Fibroblast of skin of left quadriceps (primary cell): ENCODE measurements around the gene NFIB.

Experiments used
- DNase-seq, 2 experiments: peaks; one replicate each; pipeline ENCODE4 v3.0.0-alpha.2; 2013; ENCODE audit warnings: low read depth in 2 of 2

Gene NFIB

DNA sequence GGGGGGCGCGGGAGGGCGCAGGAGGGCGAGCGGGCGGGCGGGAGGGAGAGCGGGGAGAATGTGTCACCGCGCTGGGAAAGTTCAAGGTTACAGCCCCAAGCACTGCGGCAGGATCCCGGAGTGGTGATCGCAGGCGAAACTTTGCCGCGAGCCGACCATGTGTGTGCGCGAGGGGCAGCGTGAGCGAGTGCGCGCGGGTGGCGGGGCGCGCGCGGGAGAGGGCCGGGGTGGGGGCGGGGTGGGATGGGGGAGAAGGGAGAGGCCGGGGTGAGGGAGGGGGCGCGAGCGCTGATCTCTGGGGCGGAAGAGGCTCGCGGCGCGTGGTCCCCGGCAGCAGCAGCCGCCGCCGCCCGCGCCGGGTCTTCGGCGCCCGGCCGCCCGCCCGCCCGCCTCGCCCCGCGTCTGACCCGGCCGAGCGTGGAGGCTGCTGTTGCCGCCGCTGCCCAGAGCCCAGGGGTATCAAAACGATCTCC lies at the start of gene NFIB:
NFIB (minus strand) TSS at position 191 of the 473 bp plus-strand sequence. CDS start 630 bp downstream, outside the sequence.
- no peak for DNase-seq

DNA sequence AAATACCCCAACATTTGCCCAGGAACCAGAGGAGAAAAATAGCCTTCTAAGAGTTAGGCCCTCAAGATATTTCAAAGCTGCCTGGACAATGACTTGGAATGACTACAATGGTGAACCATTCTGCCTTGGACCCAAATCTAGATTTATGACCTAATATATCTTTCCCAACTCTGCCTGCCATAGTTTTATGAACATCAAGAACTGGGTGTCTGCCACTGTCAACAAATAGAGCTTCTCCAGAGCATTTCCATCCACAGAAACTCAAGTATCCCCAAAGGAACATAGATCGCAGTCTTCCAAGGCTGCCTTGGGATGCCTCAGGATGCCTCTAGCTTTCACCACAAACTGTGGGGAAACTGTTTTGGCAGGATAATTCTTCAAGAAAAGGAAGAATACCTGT lies 48.2 kb upstream of the NFIB start:
- DNase-seq, result peak; percentile 60 to 63

DNA sequence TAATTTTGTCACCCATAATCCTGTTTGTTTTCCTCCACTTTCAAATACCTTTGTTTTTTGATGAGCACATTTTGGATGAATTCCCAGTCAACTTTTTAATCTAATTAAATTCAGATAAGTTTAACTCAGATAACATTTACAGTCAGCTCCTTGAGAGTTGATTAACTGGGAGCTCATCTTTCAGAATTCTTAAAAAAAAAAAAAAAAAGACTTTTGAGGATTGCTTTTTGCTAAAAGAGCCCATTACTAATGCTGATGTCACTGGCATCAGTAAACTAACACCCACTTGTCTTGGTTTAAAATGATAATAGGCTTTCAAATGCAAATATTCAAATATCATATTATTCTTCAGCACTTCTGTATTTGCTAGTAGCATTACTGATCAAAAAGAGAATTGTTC lies 47.1 kb upstream of the NFIB start:
- DNase-seq, result no peak

DNA sequence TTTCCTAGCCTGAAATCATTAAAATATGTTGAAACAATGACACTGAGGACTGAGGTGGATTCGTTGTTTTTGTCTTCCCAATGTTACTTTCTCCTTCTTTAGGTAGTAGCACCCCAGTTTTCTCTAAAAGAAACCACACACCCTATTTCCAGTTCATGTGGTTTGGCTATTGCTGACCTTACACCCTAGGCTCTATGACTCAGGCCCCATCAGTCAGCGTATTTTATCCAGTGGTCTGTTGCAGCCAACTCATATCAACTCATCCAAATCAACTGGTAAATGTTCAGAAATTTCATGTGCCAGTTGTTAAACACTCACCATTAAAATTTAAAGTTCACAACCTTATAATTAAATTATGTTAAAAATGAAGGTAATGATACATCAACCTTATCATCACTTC lies 44.6 kb upstream of the NFIB start:
- DNase-seq, result no peak

DNA sequence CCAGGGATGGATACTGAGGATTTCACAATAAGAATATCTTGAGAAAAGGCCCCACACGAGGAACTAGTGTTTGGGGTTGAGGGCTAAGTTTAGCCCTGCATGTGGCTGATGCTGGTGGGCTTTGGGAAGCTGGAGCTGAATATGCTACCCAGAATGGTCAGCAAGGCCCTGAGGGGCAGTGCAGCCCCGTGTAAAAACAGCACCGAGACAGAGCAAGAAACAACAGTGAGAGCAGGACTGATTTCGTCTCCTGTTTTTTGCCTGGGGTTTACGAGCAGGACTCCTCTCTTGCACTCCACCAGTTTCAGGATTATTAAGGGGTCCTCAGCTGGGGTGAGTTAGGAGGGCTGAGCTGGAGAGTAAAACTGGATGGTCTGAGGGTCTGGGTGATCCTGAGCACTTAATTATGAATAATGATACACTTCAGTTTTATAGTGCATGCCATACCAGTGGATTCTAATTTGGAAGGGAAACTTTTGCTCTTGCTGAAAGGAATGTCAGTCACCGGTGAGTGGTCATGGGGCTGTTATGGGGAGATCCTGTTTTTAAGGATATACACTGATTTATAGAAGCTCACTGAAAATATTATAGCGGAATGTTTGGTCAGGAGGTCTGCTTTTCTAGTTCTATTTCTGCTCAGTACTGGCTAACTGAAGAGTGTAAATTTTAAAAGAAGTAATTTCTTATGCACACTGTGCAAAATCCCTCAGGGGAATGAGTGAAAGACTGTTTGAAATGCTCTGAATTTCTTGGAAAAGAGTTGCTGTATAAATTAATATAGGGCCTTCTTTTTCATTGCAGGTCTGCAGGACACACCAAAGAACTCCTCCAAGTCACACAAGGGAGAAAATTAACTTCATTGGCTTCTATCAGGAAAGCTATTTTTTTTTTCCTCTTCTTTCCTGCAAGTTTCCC lies 42.7 kb upstream of the NFIB start:
- DNase-seq, result no peak

DNA sequence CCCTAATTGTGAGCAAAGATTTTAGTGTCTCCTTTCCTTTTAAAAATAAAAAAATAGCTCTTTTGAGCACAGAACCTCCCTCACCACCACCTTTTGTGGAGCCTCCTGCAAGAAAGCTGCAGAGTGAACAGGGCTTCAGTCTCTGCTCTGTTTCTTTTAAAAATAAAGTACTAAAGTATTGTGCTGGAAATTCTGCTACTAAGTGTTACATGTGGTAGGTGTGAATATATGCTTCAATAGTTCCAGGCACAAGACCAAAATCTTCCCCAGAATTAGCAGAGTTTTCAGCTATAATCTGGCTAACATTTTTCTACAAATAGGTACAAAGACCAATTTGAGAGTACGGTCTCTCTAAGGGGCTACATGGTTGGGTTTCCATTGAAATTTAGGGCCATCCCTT lies 40.3 kb upstream of the NFIB start:
- DNase-seq, result no peak

DNA sequence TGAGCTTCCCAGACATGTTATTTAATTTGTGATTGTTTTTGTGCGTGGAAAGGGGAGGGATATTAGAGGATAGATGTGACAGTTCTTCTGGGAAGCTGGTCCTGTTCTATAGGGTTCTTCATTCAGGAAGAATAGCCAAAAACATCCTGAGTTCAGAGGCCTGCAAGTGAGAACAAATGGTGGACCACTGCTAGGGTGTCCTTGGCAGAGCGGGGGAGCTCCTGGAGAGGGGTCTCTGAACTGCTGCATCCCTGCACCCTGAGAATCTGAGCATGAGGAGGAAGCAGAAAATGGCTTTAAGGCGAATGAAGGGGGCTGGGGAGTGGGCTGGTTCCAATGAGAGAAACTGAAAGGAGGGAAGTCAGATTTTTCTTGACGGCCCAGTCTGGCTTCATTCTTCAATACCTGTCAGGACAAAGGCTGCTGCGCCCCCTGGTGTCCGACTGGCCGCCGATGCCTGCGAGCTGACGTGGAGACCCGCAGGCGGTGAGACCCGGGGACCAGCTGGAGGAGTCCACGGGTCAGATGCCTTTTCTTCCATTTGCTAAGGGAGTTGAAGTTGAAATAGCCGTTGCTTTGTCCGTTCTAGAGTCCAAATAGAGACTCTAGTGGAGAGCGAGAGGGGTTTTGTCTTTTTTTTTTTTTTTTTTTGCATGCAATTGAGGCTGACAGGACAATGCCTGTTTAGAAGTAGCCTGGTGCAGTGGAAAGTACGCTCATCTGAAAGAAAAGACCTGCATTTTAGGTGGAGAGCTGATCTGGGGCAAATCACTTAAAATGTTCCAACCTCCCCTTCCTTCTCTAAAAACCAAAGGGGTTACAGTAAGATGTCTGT lies 39.5 kb upstream of the NFIB start:
- DNase-seq, result peak; percentile 44 to 53

DNA sequence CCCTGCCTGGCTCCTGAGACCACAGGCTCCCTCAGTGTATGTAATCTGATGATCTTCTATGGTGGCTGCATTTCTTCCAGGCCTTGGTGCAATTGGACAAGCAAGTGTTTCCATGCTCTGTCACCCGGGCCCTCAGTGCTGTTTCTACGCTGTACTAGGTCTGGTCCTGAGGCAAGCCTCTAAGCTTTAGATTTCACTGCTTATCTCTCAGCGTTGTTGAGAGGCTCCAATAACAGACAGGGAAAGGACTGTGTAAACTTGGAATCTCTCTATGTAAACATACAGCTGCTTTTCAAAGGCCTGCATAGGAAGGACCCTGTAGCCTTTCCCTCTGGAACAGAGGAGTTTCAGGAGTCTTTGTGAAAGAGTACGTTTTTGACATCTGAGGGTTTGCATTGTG lies 38.6 kb upstream of the NFIB start:
- DNase-seq, result no peak

DNA sequence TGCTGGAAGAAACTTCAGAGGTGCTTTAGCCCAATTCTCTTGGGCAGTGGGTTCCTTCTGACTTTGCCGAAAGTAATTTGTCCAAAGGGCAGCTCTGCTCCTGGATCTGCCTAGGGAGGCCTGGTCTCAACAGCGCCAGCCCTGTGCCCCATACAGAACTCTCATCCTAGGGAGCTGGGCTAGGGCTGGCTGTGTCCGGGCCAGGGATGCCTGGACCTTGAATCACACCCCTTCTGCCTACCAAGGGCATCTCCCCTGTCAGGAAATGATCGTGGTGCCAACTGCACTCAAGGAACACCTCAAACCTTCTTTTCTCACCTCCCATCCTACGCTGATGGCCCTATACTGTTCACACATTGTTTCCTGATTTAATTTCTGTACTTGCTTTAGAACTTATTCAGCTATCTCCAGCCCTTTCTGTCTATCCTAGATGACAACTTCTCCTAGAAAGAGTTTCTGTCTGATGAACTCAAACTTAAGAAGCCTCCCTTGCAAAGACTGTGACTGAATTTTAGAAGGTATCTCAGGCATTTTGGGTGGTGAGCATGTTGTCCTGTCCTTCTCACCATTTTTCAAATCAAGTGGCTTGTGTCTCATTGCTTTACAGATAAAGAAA lies 37.4 kb upstream of the NFIB start:
- DNase-seq, result no peak

DNA sequence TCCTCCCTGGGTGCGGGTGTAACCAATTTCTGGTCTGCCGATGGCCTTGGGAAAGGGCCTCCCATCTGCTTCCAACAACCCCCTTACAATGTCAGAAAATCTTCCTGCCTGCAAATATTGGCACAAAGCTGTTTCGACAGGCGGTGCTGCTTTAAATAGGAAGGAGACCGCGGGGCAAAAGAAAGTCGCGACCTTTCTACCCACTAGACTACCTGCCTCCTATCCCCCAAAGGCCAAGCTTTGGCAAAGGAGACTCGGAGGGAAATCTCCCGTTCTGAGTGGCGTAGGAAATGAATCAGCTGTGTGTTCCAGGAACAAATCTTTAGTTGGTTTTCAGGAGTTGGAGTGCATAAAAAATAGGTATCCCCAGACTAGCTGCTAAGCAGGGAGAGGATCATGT lies 36.8 kb upstream of the NFIB start:
- DNase-seq, result no peak

DNA sequence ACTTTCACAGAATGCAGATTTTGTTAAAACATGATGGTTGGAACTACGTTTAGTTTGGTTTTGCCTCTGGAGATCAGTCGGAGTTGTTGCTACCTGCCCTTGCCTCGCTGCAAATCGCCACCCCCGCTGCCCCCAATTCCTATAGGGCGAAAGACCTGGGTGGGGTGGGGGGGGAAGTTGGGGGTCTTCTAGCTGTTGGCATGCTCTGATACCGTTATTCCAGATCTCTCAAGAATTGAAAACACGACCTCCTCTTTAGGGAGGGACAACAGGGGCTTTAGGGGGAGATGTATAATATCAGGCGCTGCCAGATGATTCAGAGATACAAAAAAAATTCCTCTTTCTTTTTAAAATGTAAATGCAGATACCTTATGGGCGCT lies 36.4 kb upstream of the NFIB start:
- DNase-seq, result no peak

DNA sequence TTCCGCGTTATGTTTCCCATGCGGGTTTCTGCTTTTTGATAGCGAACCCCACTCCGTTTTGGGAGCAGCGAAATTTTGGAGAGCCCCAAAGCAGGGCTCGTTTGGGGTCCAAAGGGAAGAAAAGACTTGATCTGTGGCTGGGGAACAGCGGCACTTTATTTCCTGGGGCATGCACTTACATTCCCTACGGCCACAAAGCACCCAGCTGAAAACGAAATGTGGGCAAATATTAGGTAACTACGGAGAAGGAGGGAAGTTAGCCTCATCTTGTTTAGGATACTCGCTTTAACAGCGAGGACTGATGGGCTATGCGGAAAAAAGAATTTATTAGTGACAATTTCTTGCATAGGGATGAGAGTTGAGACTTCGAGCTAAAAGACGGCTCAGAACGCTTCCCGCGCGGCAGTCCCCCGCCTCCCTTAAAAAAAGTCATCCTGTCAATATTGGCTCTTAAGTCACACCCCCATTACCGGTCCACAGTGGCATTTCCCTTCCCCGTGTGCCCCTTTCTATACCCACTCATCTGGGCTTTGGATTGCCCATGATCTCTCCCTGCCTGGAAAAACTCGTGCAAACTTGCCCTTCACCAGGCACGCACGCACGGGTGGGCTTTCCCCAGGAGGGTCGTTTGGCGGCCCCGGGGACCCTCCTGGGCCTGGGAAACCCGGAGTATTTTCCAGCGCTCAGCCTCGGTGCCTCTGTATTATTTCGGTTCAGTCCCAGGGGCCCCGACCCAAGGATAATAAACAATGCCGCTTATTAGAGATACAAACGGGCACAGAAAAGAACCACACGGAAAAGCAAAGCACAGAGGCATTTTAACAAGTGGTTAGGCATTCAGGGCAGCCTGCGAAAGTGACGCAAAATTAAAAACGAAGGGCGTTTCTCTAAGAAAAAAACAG lies 35.8 kb upstream of the NFIB start:
- DNase-seq, result no peak

DNA sequence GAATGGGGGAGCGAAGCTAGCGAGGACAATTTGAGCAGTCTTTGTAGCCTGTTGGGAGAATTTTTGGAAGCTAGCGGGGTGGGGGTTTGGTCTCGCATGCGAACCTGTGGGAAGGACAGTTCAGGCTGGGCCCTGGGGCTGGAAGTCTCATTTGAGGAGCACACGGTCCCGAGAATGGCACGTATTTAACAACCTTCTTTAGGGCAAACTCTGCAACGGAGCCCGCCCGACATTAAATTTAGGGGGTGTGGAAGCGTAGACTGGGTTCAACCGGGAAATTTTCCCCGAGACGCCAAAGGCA lies 35.2 kb upstream of the NFIB start:
- no peak for DNase-seq

DNA sequence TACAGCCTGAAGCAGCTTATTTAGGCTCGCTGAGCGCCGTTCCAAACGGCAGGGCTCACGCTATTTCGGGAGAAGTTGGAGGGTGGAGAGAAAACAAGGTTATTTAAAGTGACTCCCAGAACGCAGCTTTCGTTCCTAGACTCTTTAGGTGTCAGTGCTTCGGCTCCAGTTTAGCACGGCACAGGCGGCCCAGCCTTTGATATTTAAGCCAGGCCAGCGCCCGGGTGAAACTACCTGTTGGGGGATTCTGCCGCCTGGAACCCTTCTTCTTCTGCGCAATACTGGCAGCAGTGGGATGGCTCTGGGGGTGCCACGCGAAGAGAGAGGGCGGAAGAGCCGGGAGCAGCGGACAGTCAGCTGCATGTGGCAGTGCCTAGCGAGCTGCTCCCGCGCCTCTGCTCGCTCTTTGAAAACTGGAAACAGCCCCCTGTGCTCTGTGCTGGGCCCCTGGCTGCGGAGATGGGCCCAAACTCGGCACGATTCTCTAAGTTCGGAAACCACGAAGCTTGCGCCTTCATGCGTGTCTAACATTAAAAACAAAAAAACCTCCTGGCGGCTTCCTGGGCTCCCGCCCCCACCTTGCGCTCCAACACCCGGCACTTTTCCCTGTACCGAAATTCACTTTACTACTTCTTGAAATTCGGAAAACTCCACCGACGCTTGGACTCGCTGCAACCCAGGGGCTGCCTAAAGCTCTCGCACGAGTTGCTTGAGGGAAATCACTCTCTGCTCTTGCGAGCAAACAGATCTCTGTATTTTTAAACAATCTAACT lies 34.6 kb upstream of the NFIB start:
- DNase-seq, result no peak

DNA sequence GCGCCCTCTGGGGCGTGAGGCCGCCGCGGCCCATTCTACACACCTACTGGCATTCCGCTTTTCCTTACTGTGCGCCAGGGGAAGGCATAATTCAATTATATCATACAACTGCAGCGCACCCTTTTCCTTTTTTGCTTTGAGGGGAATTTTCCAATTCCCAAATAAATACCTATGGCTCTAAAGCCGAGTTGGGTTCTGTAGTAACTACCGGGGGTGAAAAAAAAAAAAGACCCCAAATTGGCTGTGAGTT lies 34.1 kb upstream of the NFIB start:
- no peak for DNase-seq

DNA sequence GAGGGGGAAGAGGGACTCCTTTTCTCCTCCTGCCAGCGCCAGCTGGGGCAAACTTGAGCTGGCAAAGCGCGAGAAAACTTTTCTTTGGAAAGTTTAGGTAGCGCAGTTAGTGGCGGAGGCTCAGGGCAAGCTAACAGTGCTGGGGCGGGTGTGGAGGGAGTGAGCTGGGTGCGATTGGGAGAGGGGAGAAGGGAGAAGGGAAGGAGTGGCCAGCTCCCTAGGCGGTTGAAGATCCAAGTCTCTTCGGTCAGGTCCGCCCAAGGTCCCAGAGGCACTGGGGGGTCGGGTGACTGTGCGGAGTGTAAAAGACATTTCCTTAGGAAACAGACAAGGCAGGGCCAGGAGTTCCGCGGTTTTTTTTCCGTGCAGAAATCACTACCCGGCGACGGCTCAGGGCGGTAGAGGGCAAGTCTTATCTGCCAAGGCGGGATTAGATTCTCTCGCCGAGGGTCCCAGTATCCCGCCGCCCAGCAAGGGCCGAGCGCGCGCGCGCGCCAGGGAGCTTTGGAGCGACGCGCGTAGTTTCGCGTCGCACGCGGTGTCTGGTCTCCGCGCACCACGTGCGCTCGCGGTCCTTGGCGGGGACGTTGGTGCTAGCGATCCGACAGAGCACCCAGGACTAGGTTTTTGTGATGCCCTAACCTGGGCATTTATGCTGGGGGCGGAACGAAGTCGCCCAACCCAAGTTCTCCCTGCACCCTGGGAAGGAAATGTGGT lies 33.6 kb upstream of the NFIB start:
- no peak for DNase-seq

DNA sequence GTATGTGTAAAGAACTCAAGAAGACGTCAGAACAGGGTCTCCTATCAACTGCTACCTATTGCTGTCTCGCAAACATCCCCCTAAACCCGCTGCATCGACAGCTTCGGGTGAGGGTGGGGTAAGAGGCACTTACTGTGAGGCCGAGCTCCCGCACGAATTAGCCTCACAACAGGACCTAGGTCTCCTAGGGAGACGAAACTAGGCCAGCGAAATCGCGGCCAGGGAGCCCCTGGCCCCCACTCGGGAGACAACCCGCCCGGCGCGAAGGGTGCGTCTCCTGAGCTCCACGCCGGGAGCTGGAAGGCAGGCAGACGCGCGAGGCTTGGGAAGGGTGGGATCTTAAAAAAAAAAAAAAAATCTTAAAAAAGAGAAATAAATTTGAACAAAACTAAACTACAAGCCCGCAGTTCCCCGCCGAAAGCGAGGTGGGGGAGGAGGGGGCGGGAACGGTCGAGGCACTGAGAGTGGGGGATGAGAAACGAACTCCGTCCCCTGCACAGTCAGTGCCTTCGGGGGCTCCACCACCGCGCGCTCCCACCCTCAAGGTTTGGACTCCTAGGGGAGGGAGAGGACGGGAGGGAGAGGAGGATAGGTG lies 33.0 kb upstream of the NFIB start:
- no peak for DNase-seq

DNA sequence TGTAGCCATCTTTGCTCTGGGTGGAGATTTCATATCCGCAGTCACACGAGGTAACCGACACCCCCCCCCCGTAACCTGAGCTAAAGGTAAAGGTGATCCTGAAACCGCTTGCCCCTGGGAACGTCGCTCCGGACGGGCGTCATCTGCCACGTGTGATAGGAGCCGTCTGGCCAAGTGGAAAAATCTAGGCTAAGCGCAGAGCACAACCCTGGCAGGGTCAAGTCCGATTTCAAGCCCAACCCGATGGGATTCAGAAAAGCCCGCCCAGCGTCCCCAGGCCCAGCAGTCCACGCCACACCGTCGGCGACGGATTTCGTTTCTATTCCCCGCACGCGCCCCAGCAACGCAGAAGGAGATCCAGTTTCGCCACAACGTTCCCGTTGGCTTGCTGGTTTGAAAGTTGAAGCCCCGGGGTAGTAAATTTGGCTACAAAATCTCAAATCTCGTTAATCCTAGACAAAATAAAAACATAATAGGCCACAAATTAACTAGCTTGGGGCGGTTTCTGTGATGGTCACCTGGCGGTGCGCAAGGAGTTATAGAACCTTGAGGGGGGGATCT lies 32.4 kb upstream of the NFIB start:
- DNase-seq, result no peak

DNA sequence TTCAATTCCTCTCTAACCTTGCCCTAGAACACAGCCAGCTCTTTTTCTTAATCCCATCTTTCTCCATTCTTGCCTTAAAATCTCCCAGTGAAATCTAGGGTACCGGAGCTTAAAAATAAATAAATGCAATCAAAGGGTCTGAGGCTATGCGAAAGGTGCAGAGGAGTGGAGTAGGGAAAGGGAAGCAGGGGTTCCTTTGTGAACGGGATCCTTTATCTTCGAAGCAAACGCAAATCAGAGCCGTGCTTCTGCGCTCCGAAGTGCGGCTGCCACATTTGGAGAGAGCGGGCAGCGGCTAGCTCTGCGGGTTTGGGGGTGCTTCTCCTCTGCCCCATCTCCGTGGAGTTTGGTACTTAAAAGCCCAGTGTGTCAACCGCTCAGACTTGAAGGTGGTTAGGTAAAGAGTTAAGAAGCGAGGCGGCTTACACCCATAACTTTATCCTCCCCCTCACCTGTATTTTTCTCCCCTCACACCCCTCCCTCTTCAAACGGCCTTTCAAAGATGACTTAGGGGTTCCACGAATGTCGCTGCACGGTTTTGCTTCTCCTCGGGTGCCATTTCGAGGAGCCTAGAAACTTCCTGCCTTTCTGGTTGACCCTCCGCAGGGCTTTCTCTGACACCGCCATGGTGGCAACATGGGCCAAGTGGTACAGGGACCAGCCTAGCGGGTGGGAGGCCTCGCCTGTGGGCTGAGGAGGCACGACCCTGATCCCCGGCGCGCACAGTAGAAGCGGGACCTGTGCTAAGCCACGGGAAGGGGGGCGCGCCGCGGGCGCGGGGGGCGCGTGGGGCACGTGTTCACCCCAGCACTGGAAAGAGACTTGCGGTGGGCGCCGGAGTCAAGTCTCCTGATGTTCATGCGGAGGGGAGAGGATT lies 31.7 kb upstream of the NFIB start:
- no peak for DNase-seq
